Lower leg skin (tissue), 3 donors: ENCODE results near the gene INTS3.

Experiments used
- POLR2A ChIP-seq, 2 donors: fragments of 450-650 bp; IDR thresholded peaks; one replicate each; pipeline ENCODE4 v1.6.1; 2016 to 2017; ENCODE audit warnings: antibody characterized with exemption in 2 of 2, mild to moderate bottlenecking in 1 of 2, moderate library complexity in 1 of 2
- TF ChIP-seq, protein P1 (sequence below), 3 donors: fragments of 450-650 bp; IDR thresholded peaks; one replicate each; pipeline ENCODE4 v1.5.1; 2016; ENCODE audit warnings: antibody characterized with exemption in 3 of 3, mild to moderate bottlenecking in 3 of 3, moderate library complexity in 2 of 3

DNA sequence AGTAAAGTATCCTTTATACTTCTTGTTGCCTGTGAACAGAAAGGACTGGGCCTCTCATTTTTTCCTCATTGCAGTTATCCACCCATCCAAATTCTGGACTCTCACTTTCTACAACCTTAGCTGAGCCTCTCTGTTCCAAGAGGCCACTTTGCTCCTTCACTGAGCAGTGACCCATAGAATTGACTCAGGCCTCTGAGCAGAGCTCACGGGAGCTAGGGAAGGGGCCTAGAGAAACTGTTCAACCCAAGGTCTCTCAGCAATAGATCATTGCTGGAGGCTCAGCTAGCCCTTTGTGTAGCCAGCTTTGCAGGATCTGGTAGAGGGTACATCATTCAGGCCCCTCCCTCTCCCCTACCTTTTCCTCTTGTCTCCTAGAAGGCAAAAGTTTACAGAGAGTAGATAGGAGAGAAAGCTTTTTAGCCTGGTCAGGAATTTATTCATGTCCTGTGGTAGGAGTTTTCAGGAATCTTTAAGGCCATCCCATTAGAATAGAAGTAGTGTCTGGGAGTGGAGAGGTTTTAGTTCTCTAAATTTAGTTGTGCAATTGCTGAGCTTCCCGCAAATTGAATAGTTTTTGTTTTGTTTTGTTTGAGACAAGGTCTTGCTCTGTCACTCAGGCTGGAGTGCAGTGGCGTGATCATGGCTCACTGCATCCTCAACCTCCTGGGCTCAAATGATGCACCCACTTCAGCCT, 6.7 kb downstream of the INTS3 start:
- TF ChIP-seq, protein P1, sequence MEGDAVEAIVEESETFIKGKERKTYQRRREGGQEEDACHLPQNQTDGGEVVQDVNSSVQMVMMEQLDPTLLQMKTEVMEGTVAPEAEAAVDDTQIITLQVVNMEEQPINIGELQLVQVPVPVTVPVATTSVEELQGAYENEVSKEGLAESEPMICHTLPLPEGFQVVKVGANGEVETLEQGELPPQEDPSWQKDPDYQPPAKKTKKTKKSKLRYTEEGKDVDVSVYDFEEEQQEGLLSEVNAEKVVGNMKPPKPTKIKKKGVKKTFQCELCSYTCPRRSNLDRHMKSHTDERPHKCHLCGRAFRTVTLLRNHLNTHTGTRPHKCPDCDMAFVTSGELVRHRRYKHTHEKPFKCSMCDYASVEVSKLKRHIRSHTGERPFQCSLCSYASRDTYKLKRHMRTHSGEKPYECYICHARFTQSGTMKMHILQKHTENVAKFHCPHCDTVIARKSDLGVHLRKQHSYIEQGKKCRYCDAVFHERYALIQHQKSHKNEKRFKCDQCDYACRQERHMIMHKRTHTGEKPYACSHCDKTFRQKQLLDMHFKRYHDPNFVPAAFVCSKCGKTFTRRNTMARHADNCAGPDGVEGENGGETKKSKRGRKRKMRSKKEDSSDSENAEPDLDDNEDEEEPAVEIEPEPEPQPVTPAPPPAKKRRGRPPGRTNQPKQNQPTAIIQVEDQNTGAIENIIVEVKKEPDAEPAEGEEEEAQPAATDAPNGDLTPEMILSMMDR (IDR thresholded peaks at IDR 0.05) = no peak
- TF ChIP-seq POLR2A (IDR thresholded peaks at IDR 0.05) = no peak
